DMS53 treated with DMSO at 0.1 percent for 48 hours (cell line): ENCODE measurements around the gene NEU3.
"Not testable (repeated sequence)": the region's sequence is repeated elsewhere in the genome, so short reads cannot be mapped to it uniquely, and the experiment has no call there.

Experiments
- DNase-seq: peaks from one replicate; lab custom pipeline; 2025; ENCODE audit not compliant: unreplicated experiment; lab: John Stamatoyannopoulos, UW

NEU3 gene

DNA sequence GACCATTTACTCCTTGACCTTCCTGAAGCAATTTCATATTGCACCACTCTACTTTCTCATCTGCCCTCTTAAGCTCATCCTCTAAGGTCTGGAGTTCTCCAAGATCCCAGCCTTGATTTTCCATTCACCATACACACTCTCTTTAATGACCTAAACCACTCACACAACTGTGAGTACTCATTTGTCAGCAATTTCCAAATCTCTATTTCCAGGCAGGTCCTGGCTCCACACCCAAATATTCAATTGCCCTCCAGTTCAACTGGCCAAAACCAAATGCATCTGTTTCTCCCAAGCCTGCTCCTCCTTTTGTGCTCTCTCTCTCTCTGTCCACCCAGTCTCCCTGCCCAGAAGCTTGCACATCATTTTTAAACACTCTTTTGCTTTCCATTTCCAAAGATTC lies 39.6 kb downstream of the NEU3 start:
- no peak for DNase-seq

GRCh38 chr11:75028724-75029123 lies 40.0 kb downstream of the NEU3 start:
- peak; percentile 99 for DNase-seq

DNA sequence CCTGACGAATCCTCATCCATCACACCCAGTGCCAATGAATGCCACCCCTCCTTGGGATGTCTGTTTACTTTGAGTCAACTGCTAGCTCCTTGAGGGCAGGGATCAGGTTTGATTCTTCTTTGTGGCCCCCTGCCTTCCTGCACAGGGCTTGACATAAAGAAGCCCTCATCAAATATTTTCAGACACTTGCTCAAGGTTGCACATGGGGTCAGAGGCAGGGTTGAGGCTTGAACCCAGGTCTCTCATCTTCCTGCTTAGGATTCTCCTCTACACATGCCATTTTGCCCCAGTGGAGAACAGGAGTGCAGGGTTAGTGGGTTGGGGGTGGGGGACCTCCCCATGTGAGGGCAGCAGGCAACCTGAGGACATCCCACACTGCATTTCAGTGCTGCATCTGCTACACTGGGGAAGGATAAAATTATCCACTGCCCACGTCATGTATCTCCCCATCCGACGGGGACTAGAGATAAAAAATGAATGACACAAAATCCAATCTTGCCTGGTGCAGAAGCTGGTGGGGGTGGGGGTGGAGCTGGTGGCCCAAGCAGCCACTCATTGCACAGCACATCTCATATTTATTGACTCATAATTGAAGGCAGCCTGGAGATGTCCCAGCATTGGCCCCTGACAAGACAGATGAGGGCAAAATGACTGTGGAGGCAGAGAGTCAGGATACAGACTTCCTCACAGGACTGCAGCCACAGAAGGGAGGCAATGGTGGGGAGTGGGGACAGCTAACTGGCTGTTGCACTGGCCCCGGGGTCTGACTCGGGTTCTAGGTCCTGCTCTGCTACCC lies 41.3 kb downstream of the NEU3 start:
- DNase-seq, result no peak

- peak; percentile 76 for DNase-seq
Measured at GRCh38 chr11:75031224-75031753, 42.6 kb downstream of the NEU3 start.

DNA sequence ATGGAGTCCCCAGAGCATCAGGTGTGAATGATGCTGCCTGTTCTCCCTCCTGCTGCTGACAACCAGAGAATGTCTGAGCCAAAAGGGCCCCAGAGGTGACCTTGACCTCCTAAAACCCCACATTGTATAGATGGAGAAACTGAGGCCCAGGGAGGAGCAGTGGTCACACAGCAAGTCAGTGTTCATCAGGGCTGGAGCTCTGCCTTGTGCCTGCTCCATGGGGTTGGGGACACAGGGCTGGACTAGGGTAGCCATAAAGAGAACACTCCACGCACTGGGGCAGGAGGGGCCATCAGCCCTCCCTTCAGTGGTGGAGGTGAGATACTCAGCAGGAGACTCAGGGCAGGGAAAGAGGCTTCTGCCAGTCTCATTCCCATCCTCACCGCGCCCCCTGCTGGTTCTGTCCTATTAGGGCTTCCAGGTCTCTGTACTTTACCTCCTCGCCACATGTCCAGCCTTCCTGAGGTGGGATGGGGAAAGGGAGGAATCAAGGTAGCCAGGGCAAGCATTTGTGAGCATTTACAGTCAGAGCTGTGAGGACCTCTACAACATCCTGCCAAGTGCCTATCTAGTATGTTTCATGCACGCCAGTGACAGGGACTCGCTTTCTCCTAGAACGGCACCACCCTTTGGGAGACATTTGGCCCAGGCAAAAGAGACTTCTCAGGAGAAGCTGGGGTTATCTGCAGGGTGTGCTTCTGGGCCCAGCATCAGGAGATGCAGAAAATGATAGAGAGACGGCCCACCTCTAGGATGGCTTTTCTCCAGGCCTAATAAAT lies 43.2 kb downstream of the NEU3 start:
- DNase-seq, result peak; percentile 90

DNA sequence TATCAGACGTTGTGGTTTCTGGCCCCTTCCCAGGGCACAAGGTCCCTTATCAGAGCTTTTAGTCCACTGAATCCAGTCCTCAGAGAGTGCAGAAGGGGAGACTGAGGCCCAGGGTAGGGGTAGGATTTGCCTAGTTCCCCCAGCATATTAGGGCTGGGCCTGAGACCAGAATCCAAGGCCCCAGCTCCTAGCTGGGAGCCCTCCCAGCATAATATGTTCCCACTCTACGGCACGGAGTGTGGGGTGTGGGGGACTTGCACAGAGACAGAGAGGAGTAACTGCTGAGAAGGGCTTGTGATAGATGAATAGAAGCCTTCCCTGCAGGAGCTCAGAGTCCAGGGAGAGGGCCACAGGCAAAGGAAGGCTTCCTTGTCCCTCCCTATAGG lies 43.8 kb downstream of the NEU3 start:
- no peak for DNase-seq

DNA sequence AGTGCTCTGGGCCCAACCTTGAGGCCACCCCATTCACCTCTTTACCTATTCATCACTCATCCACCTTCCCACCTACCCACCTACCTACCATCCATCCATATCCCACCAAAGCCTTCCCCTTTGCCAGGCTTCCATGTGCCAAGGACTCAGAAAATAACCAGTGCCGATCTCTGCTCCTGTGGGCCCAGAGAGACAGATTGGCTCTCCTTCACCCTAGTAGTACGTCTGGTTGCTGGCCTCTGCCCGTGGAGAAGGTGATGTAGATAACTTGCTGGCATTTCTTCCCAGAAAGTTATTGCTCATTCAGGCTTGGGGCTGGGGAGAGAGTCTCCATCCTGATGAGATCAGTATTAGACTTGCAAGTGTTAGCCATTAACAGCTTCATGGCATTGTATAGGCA lies 45.2 kb downstream of the NEU3 start:
- no peak for DNase-seq

GRCh38 chr11:75035256-75035655 lies 46.5 kb downstream of the NEU3 start:
- DNase-seq, result no peak

GRCh38 chr11:75035911-75036565 lies 47.3 kb downstream of the NEU3 start:
- DNase-seq, result peak; percentile 81

GRCh38 chr11:75040167-75040770 lies 51.5 kb downstream of the NEU3 start:
- no peak for DNase-seq

- DNase-seq, result no peak
Measured at GRCh38 chr11:75041263-75041662, 52.5 kb downstream of the NEU3 start.

DNA sequence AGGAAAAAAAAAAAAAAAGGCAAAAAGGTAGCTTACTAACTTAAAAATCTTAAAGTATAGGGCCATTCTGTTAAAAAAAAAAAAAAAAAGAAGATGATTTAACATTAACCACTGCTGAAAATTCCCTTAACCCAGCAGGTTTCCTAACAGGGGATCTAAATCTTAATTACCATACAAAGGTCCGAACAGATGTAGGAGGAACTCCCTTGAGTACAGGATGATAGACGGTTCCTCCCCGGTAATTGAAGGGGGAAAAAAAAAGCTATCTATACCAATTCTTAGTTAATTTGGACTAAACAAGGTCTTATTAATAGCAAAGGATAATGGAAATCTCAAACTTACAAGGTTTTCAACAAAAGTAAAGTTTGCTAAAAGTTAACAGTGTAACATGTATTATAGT lies 53.1 kb downstream of the NEU3 start:
- DNase-seq, result not testable (repeated sequence)

DNA sequence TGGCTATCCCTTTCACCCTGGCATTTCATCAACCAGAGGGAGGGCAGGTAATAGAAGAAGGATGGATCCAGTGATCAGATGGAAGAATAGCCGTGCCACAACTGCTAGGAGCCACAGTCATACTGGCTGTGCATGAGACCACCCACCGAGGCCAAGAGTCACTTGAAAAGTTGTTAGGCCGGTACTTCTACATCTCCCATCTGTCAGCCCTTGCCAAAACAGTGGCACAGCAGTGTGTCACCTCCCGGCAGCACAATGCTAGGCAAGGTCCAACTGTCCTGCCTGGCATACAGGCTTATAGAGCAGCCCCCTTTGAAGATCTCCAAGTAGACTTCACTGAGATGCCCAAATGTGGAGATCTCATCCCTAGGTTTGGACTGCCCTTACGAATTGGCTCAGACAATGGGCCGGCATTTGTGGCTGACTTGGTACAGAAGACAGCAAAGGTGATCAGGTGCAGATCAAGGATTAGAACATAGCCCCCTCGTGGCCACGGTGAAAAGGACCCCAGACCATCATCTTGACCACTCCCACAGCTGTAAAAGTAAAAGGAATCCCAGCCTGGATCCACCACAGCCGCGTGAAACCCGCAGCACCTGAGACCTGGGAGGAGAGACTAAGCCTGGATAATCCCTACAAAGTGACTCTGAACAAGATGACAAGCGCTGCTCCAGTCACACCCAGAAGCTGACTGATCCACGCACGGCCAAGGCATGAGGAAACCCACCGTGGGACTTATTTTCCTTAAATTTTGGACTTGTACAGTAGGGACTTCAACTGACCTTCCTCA lies 55.8 kb downstream of the NEU3 start:
- not testable (repeated sequence) for DNase-seq

DNA sequence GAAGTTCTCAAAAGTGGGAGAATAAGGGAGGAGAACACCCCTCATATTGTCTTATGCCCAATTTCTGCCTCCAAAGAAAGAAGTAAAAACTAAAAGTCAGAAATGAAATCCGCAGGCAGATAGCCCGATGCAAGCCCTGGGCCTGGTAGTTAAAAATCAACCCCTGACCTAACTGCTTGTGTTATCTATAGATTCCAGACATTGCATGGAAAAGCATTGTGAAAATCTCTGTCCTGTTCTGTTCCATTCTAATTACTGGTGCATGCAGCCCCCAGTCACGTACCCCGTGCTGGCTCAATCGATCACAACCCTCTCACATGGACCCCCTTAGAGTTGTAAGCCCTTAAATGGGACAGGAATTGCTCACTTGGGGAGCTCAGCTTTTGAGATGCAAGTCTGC lies 57.9 kb downstream of the NEU3 start:
- DNase-seq, result not testable (repeated sequence)

DNA sequence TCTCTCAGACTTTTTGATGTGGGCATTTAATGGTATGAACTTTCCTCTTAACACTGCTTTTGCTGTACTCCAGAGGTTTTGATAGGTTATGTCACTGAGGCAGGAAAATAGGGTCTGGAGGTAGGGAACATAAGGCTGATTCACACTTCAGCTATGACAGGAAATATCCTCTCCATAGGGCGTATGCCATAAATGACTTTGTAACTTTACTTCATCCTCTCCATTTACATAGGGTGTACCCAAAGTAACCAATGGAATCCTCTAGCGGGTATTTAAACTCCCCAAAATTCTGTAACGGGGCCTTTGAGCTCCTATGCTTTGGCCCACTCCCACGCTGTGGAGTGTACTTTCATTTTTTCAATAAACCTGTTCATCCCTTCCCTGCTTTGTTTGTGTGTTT lies 58.5 kb downstream of the NEU3 start:
- no peak for DNase-seq

GRCh38 chr11:75049501-75050266 lies 61.0 kb downstream of the NEU3 start:
- not testable (repeated sequence) for DNase-seq

DNA sequence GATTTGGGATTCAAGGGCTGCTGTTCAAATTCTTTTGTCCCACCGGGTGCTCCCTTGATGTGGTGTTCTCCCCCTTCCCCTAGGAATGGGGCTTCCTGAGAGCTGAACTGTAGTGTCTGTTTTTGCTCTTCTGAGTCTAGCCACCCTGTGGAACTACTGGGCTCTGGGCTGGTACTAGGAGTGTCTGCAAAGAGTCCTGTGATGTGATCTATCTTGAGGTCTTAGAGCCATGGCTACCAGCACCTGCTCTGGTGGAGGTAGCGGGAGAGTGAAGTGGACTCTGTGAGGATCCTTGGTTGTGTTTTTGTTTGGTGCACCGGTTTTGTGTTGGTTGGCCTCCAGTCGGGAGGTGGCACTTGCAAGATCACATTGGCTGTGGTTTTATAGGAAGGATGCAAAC lies 61.8 kb downstream of the NEU3 start:
- no peak for DNase-seq

DNA sequence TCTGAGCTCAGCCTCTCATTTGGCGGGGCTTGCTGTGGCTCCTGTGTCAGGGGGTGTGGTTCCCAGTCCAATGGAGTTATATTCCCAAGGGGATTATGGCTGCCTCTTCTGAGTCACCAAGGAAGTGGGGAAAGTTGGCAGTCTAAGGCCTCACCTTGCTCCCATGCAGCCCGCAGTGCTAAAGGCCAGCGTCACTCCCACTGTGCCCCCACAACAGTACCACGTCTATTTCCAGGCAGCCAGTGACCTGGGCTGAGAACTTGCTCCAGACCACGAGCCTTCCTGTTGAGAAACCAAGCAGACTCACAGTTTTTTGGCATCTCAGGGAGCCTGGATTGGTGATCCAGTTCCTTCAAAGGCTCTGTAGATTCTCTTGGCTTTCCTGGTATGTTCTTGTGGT lies 62.3 kb downstream of the NEU3 start:
- DNase-seq, result no peak

- DNase-seq, result no peak
Measured at GRCh38 chr11:75052457-75052856, 63.7 kb downstream of the NEU3 start.

DNA sequence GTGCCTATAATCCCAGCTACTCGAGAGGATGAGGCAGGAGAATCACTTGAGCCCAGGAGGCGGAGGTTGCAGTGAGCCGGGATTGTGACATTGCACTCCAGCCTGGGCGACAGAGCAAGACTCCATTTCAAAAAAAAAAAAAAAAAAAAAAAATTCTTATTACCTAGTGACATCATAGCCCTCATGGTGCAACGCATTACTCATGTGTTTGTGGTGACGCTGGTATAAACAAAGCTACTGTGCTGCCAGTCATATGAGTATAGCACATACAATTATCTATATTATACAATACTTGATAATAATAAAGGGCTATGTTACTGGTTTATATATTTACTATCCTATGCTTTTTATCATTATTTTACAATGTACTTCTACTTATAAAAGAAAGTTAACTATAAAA lies 66.8 kb downstream of the NEU3 start:
- no peak for DNase-seq
